GM12891 (cell line): ENCODE data around the gene DHFR2.

ENCODE experiments used
- PAX5 ChIP-seq: IDR thresholded peaks from 2 replicates; pipeline ENCODE4 v1.6.1; 2011; ENCODE audit warnings: low read length, moderate library complexity, mild to moderate bottlenecking; ENCODE audit not compliant: insufficient read depth, severe bottlenecking
- POLR2A ChIP-seq: IDR thresholded peaks from 2 replicates; pipeline ENCODE4 v1.6.1; 2011; ENCODE audit warnings: low read depth, low read length, control low read depth
- POLR2AphosphoS5 ChIP-seq: IDR thresholded peaks from 2 replicates; pipeline ENCODE4 v1.6.1; 2011; ENCODE audit warnings: low read depth, low read length, control low read depth
- POU2F2 ChIP-seq: IDR thresholded peaks from 2 replicates; pipeline ENCODE4 v1.6.1; 2011; ENCODE audit warnings: low read depth, mild to moderate bottlenecking, control low read depth, low read length, moderate library complexity
- SPI1 ChIP-seq: IDR thresholded peaks from 2 replicates; pipeline ENCODE4 v1.6.1; 2011; ENCODE audit warnings: low read depth, low read length, control low read depth
- TAF1 ChIP-seq: IDR thresholded peaks from 2 replicates; pipeline ENCODE4 v1.6.1; 2011; ENCODE audit warnings: low read depth, low read length, control low read depth

- TF ChIP-seq POLR2A, result no peak
- TF ChIP-seq POLR2AphosphoS5, result no peak
- TF ChIP-seq SPI1, result no peak
- TF ChIP-seq PAX5, result no peak
- no peak for TF ChIP-seq TAF1
- no peak for TF ChIP-seq POU2F2
Measured at GRCh38 chr3:94009608-94010007, 53.1 kb downstream of the DHFR2 start.
